NCI-H2081 treated with DMSO at 0.1 percent for 48 hours (cell line): ENCODE measurements around the gene ZBP1.

ENCODE experiments used
- DNase-seq: peaks from one replicate; lab custom pipeline; 2025; lab: John Stamatoyannopoulos, UW

ZBP1 gene

GRCh38 chr20:57571782-57572416 lies 48.3 kb downstream of the ZBP1 start:
- DNase-seq = no peak

DNA sequence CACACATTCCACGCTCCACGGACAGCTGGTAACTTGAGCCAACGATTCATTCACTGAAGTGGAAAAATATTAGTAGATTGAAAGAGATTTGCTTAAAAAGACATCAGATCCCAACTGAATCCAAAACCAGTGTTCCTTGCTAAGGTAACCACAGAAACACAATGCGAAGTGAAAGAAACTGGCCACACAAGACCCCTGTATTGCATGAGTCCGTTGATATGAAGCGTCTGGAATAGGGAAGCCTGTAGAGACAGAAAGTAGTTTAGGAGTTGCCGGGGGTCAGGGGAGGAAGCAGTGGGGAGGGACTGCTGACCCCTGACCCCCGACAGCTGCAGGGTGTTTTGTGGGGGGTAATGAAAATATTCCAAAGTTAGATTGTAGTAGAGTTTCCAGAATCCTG lies 49.3 kb downstream of the ZBP1 start:
- no peak for DNase-seq

- DNase-seq = peak; percentile 81
These were observed 49.9 kb downstream of the ZBP1 start for GRCh38 chr20:57570145-57570850.

DNA sequence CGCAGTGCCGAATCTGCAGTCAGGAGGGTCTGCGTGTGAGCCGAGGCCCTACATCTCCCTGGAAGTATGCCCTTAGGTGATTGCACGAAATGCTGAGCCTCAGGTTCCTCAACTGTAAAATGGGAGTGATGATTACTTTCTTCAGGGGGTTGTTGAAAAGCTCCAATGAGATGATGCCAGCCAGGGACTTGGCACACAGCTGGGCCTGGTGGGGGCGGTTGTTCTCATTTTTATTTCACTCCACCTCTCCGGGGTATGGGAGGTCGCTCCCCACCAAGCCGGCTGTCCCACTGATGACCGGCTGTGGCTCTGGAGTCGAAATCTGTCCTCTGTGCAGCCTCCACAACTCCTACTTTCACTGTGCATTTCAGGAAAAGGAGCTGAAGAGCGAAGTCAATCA lies 51.3 kb downstream of the ZBP1 start:
- no peak for DNase-seq

GRCh38 chr20:57568088-57568896 lies 51.9 kb downstream of the ZBP1 start:
- no peak for DNase-seq

GRCh38 chr20:57567471-57568079 lies 52.7 kb downstream of the ZBP1 start:
- no peak for DNase-seq

DNA sequence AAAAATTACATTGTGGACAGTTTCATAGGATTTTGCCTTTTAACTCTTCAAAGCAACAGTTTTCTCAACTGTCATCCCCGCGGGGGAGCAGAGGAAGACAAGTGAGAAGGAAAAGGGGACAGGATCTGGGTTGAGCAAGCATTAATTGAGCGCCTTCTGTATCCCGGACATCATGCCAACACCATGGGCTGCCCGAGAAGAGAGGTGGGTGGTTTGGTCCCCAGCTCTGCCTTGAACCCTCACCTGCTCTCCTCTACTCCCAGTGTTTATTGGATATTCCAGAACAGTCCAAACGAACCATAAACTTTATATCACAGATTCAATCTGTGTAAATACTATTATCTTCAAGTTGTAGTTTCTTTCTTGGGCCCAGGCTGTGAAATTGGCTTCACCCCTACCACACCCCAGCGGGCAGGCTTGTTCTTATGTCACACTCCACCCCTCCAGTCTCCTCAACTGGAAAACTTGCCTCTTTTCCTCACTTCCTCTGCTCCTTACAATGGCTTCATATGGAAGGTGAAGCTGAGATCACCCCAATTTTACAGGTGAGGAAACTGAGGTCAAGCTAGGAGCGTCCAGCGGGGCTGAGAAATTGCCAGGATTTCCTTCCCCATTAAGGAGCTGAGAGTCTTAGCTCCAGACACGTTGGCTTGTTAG lies 53.3 kb downstream of the ZBP1 start:
- DNase-seq = no peak

GRCh38 chr20:57566399-57566798 lies 53.8 kb downstream of the ZBP1 start:
- DNase-seq = no peak

DNA sequence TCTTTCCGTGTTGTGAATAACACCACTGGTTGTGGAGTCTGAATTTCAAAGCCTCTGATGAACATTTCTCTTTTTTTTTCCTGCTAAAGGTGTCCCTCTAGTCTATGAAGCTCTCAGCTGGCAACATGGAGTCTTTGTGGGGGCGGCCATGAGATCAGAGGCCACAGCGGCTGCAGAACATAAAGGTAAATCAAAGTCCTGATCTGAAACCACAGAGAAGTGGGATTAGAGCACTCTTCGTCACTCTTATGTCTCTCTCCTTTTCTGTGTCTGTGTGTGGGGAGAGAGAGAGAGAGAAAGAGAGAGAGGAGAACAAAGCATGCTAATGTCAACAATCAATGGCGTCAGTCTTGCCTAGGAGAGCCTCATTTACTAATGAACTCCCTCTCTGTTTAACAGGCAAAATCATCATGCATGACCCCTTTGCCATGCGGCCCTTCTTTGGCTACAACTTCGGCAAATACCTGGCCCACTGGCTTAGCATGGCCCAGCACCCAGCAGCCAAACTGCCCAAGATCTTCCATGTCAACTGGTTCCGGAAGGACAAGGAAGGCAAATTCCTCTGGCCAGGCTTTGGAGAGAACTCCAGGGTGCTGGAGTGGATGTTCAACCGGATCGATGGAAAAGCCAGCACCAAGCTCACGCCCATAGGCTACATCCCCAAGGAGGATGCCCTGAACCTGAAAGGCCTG lies 55.1 kb downstream of the ZBP1 start:
- no peak for DNase-seq

DNA sequence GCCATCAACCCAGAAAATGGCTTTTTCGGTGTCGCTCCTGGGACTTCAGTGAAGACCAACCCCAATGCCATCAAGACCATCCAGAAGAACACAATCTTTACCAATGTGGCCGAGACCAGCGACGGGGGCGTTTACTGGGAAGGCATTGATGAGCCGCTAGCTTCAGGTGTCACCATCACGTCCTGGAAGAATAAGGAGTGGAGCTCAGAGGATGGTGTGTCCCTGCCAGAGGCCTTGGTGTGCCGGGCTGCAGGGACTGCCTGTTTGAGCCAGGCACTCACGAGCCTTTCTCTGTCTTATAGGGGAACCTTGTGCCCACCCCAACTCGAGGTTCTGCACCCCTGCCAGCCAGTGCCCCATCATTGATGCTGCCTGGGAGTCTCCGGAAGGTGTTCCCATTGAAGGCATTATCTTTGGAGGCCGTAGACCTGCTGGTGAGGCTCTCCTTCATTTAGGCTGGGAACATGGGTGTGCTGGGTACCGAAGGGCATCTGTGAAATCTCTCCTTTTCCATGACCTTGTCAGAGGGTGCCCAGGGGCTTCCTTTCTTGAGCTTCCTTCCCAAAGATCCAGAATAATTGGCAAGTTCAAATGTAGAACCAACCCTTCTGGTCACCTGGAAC lies 55.9 kb downstream of the ZBP1 start:
- no peak for DNase-seq

DNA sequence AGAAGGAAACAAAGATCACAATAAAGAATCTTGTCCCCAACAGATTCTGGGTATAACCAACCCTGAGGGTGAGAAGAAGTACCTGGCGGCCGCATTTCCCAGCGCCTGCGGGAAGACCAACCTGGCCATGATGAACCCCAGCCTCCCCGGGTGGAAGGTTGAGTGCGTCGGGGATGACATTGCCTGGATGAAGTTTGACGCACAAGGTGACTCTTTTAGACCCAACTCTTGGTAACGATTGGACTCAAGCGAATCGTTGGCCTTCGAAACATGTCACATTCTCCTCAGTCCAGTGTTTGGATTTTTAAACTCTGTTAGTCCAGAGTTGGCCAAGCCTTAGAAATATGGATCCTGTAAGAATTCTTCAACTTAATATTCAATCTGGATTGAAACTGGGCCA lies 56.7 kb downstream of the ZBP1 start:
- no peak for DNase-seq

DNA sequence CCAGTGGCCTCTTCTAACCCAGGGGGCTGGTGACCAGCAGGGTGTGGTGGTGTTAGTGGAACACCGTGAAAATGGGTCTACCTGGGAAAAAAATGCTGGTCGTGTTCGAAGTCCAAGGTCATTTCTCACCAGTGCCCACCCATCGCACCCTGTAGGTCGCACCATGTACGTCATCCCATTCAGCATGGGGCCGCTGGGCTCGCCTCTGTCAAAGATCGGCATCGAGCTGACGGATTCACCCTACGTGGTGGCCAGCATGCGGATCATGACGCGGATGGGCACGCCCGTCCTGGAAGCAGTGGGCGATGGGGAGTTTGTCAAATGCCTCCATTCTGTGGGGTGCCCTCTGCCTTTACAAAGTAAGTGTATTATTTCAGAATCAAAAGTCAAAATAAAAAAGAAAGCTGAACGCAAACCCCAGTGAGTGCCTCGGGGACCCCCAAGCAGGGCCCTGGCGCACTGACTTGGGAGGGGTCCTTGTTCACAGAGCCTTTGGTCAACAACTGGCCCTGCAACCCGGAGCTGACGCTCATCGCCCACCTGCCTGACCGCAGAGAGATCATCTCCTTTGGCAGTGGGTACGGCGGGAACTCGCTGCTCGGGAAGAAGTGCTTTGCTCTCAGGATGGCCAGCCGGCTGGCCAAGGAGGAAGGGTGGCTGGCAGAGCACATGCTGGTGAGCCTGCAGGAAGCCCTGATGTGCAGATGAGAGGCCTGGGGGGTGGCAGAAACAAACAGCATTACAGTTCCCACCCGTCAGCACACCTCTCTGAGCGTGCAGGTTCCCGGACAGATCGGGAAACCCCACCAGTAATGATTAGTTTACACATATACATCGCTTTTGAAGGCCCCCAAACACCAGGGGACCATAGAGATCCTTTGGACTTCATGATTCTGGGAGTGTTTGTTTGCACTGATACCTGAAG lies 57.4 kb downstream of the ZBP1 start:
- DNase-seq = no peak

GRCh38 chr20:57561356-57562279 lies 58.6 kb downstream of the ZBP1 start:
- DNase-seq = no peak

- DNase-seq = no peak
These were observed 59.5 kb downstream of the ZBP1 start, which contains the start of gene PCK1 for GRCh38 chr20:57560554-57561355. Gene PCK1 (plus strand): TSS chr20:57561110. CDS start chr20:57561412, 302 bp downstream.

DNA sequence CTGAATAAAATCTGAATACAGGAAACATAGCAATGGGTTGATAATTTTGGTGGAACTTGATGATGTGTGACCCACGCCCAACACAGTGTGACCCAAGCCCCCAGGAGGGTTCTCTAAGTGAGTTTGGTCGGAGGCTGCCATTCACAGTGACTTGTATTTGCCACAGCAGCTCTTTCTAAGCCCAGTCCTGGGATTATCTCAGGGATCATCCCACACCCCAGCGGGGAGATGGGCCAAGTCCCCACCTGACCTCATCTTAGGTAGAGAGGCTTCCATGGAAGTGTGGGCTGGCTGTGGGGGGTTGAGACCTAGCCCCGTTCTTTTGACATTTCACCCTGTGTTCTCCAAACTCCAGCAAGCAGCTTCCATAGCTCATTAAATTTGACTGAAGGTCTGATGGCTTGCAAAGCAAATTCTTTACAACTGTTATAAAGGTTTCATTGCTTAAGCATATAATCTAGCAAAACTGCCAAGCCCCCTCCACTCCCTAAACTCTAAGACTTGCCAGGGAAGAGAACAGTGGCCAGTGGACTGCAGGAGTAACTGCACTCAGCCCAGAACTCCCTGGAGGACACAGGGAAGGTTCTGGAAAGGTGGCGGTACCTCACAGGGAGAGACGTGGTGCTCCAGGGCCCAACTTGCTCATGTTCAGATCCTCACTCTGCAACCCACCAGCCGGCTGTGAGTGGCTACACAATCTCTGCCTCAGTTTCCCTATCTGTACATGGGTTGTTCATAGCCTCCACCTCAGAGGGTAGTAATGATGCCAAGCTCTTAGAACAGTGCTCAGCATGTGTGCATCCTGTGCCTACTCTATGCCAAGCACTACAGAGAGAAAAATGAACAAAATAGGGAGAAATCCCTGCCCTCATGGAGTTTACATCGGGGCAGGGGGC lies 60.3 kb downstream of the ZBP1 start:
- DNase-seq = no peak

GRCh38 chr20:57559289-57559634 lies 61.0 kb downstream of the ZBP1 start:
- no peak for DNase-seq
